GM10266 (cell line): ENCODE results near the gene NCCRP1.

ENCODE experiments used
- DNase-seq: peaks from one replicate; pipeline ENCODE4 v3.0.0; 2012; ENCODE audit errors: extremely low spot score
- TF ChIP-seq, protein P1 (sequence below): IDR thresholded peaks from 2 replicates; pipeline ENCODE4 v1.5.1; 2012; ENCODE audit warnings: mild to moderate bottlenecking, low read depth; ENCODE audit not compliant: control insufficient read depth, insufficient read depth; ENCODE audit errors: missing control alignments

NCCRP1 gene

DNA sequence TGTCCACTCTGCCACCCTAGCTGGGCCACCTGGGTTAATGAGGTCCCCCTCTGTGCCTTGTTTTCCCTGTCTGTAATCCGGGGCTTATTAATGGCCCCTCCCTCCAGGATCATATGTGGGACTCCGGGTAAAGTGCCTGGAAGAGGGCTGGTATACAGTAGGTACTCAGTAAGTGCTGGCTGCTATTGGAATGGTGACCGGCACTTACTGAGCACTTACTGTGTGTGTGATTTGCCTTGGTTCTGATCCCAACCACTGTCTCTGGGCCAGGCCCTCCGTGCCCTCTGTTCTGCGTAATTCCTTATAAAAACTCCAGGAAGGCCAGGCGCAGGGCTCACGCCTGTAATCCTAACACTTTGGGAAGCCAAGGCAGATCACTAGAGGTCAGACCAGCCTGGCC is 30.9 kb upstream of the NCCRP1 start:
- no peak for DNase-seq
- TF ChIP-seq, protein P1, sequence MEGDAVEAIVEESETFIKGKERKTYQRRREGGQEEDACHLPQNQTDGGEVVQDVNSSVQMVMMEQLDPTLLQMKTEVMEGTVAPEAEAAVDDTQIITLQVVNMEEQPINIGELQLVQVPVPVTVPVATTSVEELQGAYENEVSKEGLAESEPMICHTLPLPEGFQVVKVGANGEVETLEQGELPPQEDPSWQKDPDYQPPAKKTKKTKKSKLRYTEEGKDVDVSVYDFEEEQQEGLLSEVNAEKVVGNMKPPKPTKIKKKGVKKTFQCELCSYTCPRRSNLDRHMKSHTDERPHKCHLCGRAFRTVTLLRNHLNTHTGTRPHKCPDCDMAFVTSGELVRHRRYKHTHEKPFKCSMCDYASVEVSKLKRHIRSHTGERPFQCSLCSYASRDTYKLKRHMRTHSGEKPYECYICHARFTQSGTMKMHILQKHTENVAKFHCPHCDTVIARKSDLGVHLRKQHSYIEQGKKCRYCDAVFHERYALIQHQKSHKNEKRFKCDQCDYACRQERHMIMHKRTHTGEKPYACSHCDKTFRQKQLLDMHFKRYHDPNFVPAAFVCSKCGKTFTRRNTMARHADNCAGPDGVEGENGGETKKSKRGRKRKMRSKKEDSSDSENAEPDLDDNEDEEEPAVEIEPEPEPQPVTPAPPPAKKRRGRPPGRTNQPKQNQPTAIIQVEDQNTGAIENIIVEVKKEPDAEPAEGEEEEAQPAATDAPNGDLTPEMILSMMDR: no peak

DNA sequence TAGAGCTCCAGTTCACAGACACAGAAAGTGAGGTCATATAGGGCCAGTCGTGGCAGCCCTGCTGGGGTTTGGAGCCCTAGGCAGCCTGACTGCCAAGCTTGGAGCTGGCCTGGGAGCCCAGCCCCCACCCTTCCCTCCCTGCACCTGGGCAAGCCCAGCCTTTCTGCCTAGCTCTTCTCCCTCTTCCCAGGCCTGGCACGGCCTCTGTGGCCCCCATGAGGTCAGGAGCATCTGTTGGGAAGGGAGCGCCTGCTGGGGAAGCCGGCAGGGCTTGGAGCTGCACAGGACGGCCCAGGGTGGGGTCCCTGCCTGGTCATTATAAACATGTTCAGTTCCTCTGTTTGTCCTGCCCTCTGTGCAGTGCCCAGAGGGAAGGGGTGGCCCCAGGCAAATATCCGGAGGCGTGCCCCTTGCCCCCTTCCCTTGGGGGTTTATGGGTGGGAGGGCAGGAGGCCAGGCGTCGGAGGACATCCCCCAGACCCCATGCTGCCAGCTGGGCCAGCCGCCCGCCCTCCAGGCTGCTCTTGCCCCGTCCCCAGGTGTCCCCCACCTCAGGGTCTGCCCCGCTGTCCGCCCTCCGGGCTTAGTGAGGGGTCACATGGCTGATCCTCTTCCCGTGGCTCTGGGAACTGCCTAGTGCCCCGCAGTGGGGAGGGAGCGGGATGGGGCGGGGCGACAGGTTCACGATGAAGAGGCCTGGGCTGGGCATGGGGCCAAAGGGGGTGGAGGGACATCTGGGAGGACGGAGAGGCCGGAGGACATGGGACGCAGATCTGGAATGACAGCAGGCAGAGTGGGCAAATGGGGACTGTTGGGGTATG is 30.0 kb upstream of the NCCRP1 start:
- DNase-seq: no peak
- TF ChIP-seq, protein P1: no peak

DNA sequence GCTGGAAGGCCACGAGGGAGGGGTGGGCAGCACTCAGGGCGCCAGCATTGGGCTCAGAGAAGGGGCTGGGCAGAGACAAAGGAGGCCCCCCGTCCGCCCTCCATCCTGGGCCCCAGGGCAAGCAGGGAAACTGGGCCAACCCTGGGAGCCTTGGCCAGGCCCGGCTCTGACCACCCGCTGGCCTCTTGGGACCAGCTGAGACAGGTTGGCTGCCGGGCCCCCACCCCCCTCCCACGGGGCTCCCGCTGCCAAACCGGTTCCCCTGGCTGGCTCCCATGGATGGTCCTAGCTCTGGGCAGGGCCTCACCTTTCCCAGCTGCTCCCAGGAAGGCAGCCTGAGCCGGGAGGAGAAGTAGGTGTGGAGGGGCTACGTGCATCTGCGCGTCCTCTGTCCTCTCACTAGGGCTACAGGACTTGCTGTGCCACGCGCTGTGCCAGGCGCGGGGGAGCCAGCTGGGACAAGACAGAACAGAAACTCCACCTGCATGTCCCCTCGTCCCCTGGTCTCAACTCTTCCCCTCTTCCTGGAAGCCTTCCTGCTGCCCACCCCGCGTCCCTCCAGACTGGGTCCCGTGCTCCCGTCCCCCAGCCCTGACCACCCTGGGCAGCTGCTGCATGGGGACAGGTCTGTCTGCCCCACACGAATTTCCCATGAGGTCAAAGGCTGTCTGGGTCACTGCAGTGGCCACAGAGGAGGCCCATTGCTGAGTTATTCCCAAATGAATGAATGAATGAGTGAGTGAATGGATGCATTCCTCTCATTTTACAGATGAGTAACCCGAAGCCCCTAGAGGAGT is 29.1 kb upstream of the NCCRP1 start:
- TF ChIP-seq, protein P1: no peak
- no peak for DNase-seq

DNA sequence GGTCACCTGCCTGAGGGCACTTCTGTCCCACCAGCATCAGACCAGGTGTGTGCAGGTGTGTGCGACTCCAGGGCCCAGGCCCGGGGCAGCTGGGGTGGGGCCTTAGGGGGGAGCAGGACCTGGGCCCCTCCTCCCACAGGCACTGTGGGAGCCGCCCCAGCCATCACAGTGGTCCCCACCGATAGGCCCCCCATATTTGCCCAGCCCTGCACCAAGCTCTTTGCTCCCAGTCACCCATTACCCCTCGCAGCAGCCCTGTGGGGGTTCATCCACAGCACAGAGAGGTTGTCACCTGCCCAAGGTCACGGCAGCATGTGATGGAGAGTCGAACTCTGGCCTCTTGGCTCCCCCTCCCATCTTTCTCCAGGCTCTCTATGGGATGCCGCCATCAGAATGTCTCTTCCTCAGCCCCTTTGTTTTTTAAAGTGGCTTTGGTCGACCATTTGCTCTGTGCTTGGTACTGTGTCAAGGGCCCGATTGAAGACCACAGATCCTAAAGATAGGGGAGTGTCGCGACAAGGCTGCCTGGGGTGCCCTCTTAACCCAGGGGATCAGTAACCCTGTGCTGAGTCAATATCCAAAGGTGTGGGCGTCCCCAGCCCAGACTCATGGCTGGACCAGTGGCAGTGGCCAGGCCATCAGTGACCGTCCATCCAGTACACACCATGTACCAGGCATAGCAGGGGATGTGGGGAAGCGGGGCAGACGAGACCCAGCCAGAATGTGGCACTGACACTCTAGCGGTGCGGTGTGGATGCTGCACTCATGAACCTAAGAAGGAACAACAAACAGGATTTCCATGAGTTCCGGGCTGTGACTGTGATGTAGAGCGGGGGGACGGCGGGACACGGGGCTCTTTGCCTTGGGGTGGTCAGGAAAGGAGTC is 28.3 kb upstream of the NCCRP1 start:
- no peak for DNase-seq
- TF ChIP-seq, protein P1: no peak

DNA sequence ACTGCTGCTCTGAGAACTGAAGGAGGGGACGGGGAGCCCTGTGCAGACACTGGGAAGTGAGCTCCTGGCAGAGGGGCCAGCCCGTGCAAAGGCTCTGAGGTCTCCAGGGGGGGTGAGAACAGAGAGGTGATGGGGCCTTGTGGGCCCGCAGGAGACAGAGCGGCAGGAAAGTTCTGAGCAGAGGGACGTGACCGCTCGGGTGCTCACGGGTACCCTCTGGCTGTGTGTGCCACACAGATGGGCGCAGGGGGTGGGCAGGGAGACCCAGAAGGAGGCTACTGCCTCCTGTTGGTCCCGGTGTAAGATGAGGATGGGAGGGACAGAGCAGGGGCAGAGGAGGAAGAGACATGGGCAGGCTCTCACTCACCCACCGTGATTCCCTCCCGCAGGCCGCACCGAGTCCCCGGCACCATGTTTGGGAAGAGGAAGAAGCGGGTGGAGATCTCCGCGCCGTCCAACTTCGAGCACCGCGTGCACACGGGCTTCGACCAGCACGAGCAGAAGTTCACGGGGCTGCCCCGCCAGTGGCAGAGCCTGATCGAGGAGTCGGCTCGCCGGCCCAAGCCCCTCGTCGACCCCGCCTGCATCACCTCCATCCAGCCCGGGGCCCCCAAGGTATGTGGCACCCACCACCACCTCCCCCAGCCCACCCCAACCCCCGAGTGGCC is 27.5 kb upstream of the NCCRP1 start:
- TF ChIP-seq, protein P1: no peak
- DNase-seq: no peak

DNA sequence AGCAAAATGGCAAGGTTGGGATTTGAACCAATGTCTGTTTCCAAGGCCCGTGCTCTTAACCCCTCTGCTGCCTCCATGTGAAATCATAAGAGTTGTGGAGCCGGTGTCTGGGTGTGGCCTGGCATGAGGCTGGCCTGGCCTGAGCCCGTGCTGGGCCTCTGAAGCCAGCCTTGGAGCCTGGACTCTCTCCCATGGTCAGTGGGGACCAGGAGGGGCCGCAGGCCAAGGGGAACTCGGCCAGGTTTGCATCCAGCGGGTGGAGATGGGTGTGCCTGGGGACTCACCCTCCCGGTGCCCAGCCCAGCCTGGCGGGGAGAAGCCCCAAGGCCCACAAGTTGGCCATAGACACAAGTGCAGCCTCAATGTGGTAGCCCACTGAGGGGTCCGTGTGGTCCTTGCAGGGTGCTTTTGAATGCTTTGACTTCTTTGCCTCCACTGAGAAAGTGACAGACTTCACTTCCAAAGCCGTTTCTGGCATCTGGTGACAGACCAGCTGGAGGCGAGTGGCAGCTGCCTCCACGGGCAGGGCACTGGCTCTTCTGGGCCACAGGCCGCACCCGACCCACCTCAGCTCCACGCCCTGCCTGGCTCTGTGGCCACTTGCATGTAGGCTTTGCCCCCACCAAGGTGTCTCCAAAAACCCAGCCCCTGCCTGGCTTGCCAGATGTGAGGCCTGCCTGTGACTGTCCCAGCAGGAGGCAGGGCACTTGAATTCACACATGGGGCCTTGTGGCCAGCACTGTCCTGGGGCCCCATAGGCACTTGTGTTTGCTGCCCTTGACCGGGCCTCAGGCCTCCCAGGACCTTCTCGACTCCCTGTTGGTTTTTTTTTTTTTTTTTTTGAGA is 26.2 kb upstream of the NCCRP1 start:
- no peak for DNase-seq
- TF ChIP-seq, protein P1: no peak
